ENCODE results near the gene MORN3. TPM values are rescaled to one million over a fixed set of nuclear protein-coding genes. Genes with fewer than 3 reads are reported as not detected.
A peak's percentile ranks its signal among the peaks of the same experiment; 100 is the strongest.

MORN3 gene
- total and polyA plus RNA-seq, 3 donors from 2014 or later = 8.3 to 85.9 (median 46.1) TPM

DNA sequence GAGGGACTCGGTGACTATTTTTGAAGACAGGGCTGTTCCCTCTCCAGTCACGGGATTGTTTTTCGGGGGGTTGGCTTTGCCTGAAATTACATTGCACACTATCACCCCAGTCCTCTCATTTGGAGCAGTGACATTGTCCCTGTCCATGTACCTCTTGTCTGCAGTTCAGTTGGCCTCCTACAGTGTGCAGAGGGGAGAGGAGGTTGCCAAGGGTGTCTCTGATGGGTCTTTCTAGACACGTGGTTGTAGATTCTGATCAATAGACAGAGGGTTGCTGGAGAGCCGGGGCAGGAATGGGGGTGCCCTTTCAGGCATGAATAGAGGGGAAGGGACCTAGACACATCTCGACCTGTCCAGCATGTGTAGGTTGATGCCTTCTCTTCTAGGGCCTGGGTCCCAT is 44.3 kb upstream of the MORN3 start:
- Histone ChIP-seq H3K4me1 (peaks cover 19% of the 10 kb centered on the region), H3K27me3 (no peaks in the 10 kb centered on the region)

DNA sequence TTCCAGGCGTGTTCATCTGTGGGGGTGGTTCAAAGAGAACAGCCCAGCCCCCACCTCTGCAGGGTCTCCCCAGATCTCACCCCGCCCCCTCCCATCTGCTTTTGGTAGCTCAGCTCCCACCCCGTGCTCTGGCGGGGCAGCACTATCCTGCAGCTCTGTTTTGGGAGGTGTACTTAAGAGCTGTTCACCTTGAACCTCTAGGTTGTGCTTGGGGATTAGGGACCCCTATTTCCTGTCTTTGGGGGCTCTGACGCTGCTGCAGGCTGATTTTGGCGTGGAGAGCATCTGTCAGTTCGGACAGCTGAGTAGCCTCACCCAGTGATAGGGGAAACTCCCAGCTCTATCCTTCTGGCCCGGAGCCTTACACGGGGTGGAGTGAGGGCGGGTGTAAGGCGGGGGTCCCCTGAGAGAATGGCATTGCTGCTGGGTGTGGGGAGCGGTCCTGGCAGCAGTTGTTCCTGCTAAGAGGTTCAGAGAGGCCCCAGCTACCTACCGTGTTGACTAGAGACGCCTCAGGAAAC is 43.9 kb upstream of the MORN3 start:
- H3K36me3 ChIP-seq (ENCODE audit: low read depth, missing control alignments) = no peaks in the 10 kb centered on the region
- peaks cover 19% of the 10 kb centered on the region for H3K4me1 ChIP-seq
- H3K4me3 ChIP-seq = peak overlapping the region; percentile 82 to 89
- H3K27ac ChIP-seq = peak overlapping the region; percentile 47 to 59
- TF ChIP-seq CTCF (IDR thresholded peaks at IDR 0.05) (no peak), POLR2A (IDR thresholded peaks at IDR 0.05) (no peak)
- H3K27me3 ChIP-seq = no peaks in the 10 kb centered on the region
- H3K9me3 ChIP-seq = no peaks in the 10 kb centered on the region
- intact Hi-C loops (cut with DNase I; ENCODE audit: low total_unique reads) = no loop called here
- WGBS, 2 donors = 5 to 8% methylated on average over 4 to 14 of the region's 14 CpGs
- peak; percentile 30 for DNase-seq

More for the DNA sequence above, 44.3 kb upstream of the MORN3 start:
- WGBS, 2 donors = 32 to 40% methylated on average over 5 to 6 of the region's 6 CpGs
- H3K4me3 ChIP-seq = no peak overlapping the region
- H3K9me3 ChIP-seq = no peaks in the 10 kb centered on the region
- no peak for TF ChIP-seq POLR2A (IDR thresholded peaks at IDR 0.05)
- no peak for TF ChIP-seq CTCF (IDR thresholded peaks at IDR 0.05)
- H3K27ac ChIP-seq = no peak overlapping the region
- no peaks in the 10 kb centered on the region for H3K36me3 ChIP-seq (ENCODE audit: low read depth, missing control alignments)
- DNase-seq = no peak
- intact Hi-C loops (cut with DNase I; ENCODE audit: low total_unique reads) = no loop called here

DNA sequence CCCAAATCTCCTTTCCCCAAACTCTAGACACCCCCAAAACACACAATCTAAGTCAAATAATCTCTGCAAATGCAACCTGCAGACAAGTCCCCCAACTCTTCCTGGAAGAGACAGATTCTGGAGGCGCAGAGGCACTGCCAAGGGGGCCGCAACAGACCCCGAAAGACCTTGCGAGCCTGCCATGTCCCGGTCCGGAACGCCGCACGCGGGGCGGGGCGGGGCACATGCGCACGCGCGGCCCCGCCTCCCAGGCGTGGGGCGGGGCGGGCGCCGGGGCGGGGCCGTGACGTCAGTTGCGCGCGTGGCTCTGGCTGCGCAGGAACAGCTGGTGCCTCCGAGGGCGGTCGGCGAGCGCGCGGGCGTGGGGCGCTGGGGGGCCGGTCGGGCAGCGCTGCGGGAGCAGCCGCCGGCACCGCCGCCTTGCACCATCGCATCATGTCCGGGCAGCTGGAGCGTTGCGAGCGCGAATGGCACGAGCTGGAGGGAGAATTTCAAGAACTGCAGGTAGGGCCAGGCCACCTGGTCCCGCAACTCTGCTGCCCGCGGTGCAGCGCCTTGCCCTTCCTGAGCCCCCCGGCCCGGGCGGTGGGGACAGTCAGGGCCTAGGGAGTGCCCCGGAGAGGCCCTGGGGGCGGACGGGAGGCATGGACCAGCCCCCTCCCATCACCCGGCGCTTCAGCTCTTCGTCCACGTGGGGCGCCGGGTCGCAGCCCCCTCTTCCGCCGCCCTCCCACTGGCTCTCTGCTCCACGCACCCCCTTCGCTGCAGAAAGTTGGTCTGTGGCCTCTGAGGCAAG is 43.2 kb upstream of the MORN3 start, which contains the start of gene TMEM120B:
TMEM120B (plus strand) TSS at position 292 of the 796 bp plus-strand sequence; CDS start at position 436, 144 bp downstream.
- intact Hi-C loops (cut with DNase I; ENCODE audit: low total_unique reads) = no loop called here
- TF ChIP-seq CTCF (IDR thresholded peaks at IDR 0.05) = no peak
- TF ChIP-seq POLR2A (IDR thresholded peaks at IDR 0.05) = peak; percentile 52
- 1% methylated on average over 62 of the region's 74 CpGs; no CpG with 5 or more reads in 1 of the 2 donors for WGBS, 2 donors

DNA sequence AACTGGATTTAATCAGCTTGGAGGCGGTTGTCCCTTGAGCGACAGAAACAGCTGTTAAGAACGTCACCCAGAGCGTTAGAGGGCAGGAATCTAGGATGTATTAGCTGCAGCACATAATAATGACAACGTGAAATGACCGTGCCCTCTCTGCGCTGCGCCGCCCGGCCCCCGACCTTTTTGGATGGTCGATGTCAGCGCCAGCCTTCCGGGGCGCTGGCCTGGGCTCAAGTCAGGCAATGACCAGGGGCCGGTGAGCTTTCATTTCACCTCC is 42.7 kb upstream of the MORN3 start:
- DNase-seq = peak; percentile 49
- intact Hi-C loops (cut with DNase I; ENCODE audit: low total_unique reads) = no loop called here
- Histone ChIP-seq H3K27ac (peak overlapping the region; percentile 6 to 76), H3K4me1 (peaks cover 19% of the 10 kb centered on the region), H3K4me3 (peak overlapping the region; percentile 82 to 89), H3K36me3 (ENCODE audit: low read depth, missing control alignments) (no peaks in the 10 kb centered on the region), H3K9me3 (no peaks in the 10 kb centered on the region), H3K27me3 (no peaks in the 10 kb centered on the region)
- WGBS, 2 donors = 0% methylated on average over 15 to 16 of the region's 16 CpGs
- TF ChIP-seq POLR2A (IDR thresholded peaks at IDR 0.05) (no peak), CTCF (IDR thresholded peaks at IDR 0.05) (no peak)

More for the DNA sequence above, 43.2 kb upstream of the MORN3 start, which contains the start of gene TMEM120B:
- Histone ChIP-seq H3K4me3 (peak within 1 kb of the TSS; percentile 82 to 89), H3K27me3 (no peaks in the 10 kb centered on the region), H3K4me1 (peaks cover 19% of the 10 kb centered on the region), H3K27ac (peak within 1 kb of the TSS; percentile 59 to 76), H3K9me3 (no peaks in the 10 kb centered on the region), H3K36me3 (ENCODE audit: low read depth, missing control alignments) (no peaks in the 10 kb centered on the region)
- DNase-seq = peak; percentile 89

All from testis (tissue), 3 donors.